GM13976 (cell line): Measurements from ENCODE around the gene GLTP.

Experiments
- DNase-seq: peaks from one replicate; pipeline ENCODE4 v3.0.0; 2012; ENCODE audit warnings: low spot score
- CTCF ChIP-seq: IDR thresholded peaks from 2 replicates; pipeline ENCODE4 v1.5.1; 2012; ENCODE audit warnings: borderline replicate concordance, mild to moderate bottlenecking; ENCODE audit not compliant: insufficient read depth; ENCODE audit errors: extremely low read depth, missing control alignments, control extremely low read depth
- in situ Hi-C: fragments of 300-500 bp; cut with MboI; formaldehyde crosslinking; loops from one replicate; pipeline ENCODE4 v1.12.0; 2022; ENCODE audit warnings: low sequenced_read_pairs, mixed read lengths, inconsistent platforms; ENCODE audit not compliant: unreplicated experiment

Gene GLTP

GRCh38 chr12:109829667-109830066 is 50.7 kb downstream of the GLTP start:
- no peak for DNase-seq
- no peak for TF ChIP-seq CTCF
- in situ Hi-C loops, result no loop called here

GRCh38 chr12:109828754-109829511 is 51.4 kb downstream of the GLTP start:
- TF ChIP-seq CTCF, result no peak
- no peak for DNase-seq
- in situ Hi-C loops, result no loop called here

GRCh38 chr12:109827566-109828550 is 52.5 kb downstream of the GLTP start:
- TF ChIP-seq CTCF, result no peak
- DNase-seq, result no peak
- in situ Hi-C loops, result no loop called here

- in situ Hi-C loops, result no loop called here
- no peak for DNase-seq
- TF ChIP-seq CTCF, result no peak
Observed at GRCh38 chr12:109827080-109827479, 53.3 kb downstream of the GLTP start.

GRCh38 chr12:109824731-109825130 is 55.6 kb downstream of the GLTP start:
- no peak for DNase-seq
- in situ Hi-C loops, result no loop called here
- no peak for TF ChIP-seq CTCF

- no peak for TF ChIP-seq CTCF
- DNase-seq, result no peak
- in situ Hi-C loops, result no loop called here
Observed at GRCh38 chr12:109822951-109823411, 57.4 kb downstream of the GLTP start.
